ENCODE measurements around the gene MAP2K5. TPM values are rescaled to one million over a fixed set of nuclear protein-coding genes. Genes with fewer than 3 reads are reported as not detected.

Gene MAP2K5
- total RNA-seq, 1 donor from 2014 or later, result 29.0 TPM

- peak; percentile 14 for DNase-seq
- Mint-ChIP-seq H3K27me3 (ENCODE audit: unreplicated experiment) (peaks cover 37% of the 10 kb centered on the region), H3K4me1 (ENCODE audit: low read depth, unreplicated experiment) (peaks cover 19% of the 10 kb centered on the region), H3K36me3 (ENCODE audit: unreplicated experiment) (peaks cover 18% of the 10 kb centered on the region), H3K4me3 (ENCODE audit: unreplicated experiment) (peak overlapping the region; percentile 92), H3K9me3 (ENCODE audit: unreplicated experiment) (peaks cover 16% of the 10 kb centered on the region), H3K27ac (ENCODE audit: unreplicated experiment) (no peak overlapping the region)
- TF ChIP-seq CTCF (IDR thresholded peaks at IDR 0.05; ENCODE audit: partially characterized antibody, unreplicated experiment), result no peak
These were observed 278.7 kb downstream of the MAP2K5 start for GRCh38 chr15:67820992-67821783.

GRCh38 chr15:67821784-67822440 is 279.4 kb downstream of the MAP2K5 start:
- Mint-ChIP-seq H3K27me3 (ENCODE audit: unreplicated experiment) (peaks cover 37% of the 10 kb centered on the region), H3K27ac (ENCODE audit: unreplicated experiment) (no peak overlapping the region), H3K4me3 (ENCODE audit: unreplicated experiment) (peak overlapping the region; percentile 92), H3K4me1 (ENCODE audit: low read depth, unreplicated experiment) (peaks cover 19% of the 10 kb centered on the region), H3K36me3 (ENCODE audit: unreplicated experiment) (peaks cover 11% of the 10 kb centered on the region), H3K9me3 (ENCODE audit: unreplicated experiment) (peaks cover 16% of the 10 kb centered on the region)
- DNase-seq, result no peak
- TF ChIP-seq CTCF (IDR thresholded peaks at IDR 0.05; ENCODE audit: partially characterized antibody, unreplicated experiment), result no peak

- no peak for DNase-seq
- peak overlapping the region; percentile 82 for H3K4me3 Mint-ChIP-seq (ENCODE audit: unreplicated experiment)
- H3K36me3 Mint-ChIP-seq (ENCODE audit: unreplicated experiment), result peaks cover 5% of the 10 kb centered on the region
- peaks cover 37% of the 10 kb centered on the region for H3K27me3 Mint-ChIP-seq (ENCODE audit: unreplicated experiment)
- no peak overlapping the region for H3K27ac Mint-ChIP-seq (ENCODE audit: unreplicated experiment)
- peaks cover 19% of the 10 kb centered on the region for H3K4me1 Mint-ChIP-seq (ENCODE audit: low read depth, unreplicated experiment)
- peaks cover 16% of the 10 kb centered on the region for H3K9me3 Mint-ChIP-seq (ENCODE audit: unreplicated experiment)
- no peak for TF ChIP-seq CTCF (IDR thresholded peaks at IDR 0.05; ENCODE audit: partially characterized antibody, unreplicated experiment)
These were observed 280.2 kb downstream of the MAP2K5 start for GRCh38 chr15:67822537-67823313.

- peak; percentile 54 for DNase-seq
- Mint-ChIP-seq H3K9me3 (ENCODE audit: unreplicated experiment) (peaks cover 18% of the 10 kb centered on the region), H3K4me3 (ENCODE audit: unreplicated experiment) (peak overlapping the region; percentile 96), H3K27me3 (ENCODE audit: unreplicated experiment) (peaks cover 41% of the 10 kb centered on the region), H3K27ac (ENCODE audit: unreplicated experiment) (peak overlapping the region; percentile 46), H3K4me1 (ENCODE audit: low read depth, unreplicated experiment) (peaks cover 19% of the 10 kb centered on the region), H3K36me3 (ENCODE audit: unreplicated experiment) (no peaks in the 10 kb centered on the region)
- no peak for TF ChIP-seq CTCF (IDR thresholded peaks at IDR 0.05; ENCODE audit: partially characterized antibody, unreplicated experiment)
These were observed 281.1 kb downstream of the MAP2K5 start for GRCh38 chr15:67823314-67824196.
